Smooth muscle cell (in vitro differentiated cells): ENCODE data around the gene TMEM191C. TPM values are rescaled to one million over a fixed set of nuclear protein-coding genes. Genes with fewer than 3 reads are reported as not detected.

Experiments
- DNase-seq: peaks from one replicate; lab custom pipeline; 2025; ENCODE audit not compliant: unreplicated experiment; lab: John Stamatoyannopoulos, UW
- H2AFZ ChIP-seq: fragments of 200-600 bp; sonication (generic); 2 replicates; pipeline ENCODE4 v1.6.0; 2016; ENCODE audit warnings: antibody characterized with exemption, low read depth, mild to moderate bottlenecking
- H3F3A ChIP-seq: fragments of 200-600 bp; sonication (generic); 2 replicates; pipeline ENCODE4 v1.6.0; 2017; ENCODE audit warnings: antibody characterized with exemption, low read depth
- H3K27ac ChIP-seq: fragments of 200-600 bp; sonication (generic); 2 replicates; pipeline ENCODE4 v1.5.1; 2016; ENCODE audit warnings: low read depth, mild to moderate bottlenecking
- H3K27me3 ChIP-seq: fragments of 200-600 bp; sonication (generic); 2 replicates; pipeline ENCODE4 v1.6.1; 2016; ENCODE audit warnings: low read depth, mild to moderate bottlenecking
- H3K36me3 ChIP-seq: fragments of 200-600 bp; sonication (generic); 2 replicates; pipeline ENCODE4 v1.5.1; 2016; ENCODE audit warnings: low read depth
- H3K4me1 ChIP-seq: fragments of 200-600 bp; sonication (generic); 2 replicates; pipeline ENCODE4 v1.5.1; 2016; ENCODE audit warnings: low read depth
- H3K4me2 ChIP-seq: fragments of 200-600 bp; sonication (generic); 2 replicates; pipeline ENCODE4 v1.6.0; 2016; ENCODE audit warnings: mild to moderate bottlenecking
- H3K4me3 ChIP-seq: fragments of 200-600 bp; sonication (generic); 2 replicates; pipeline ENCODE4 v1.5.1; 2016; ENCODE audit warnings: mild to moderate bottlenecking
- H3K79me2 ChIP-seq: fragments of 200-600 bp; sonication (generic); 2 replicates; pipeline ENCODE4 v1.6.0; 2016; ENCODE audit warnings: low read depth, mild to moderate bottlenecking
- H3K9ac ChIP-seq: fragments of 200-600 bp; sonication (generic); 2 replicates; pipeline ENCODE4 v1.6.0; 2016; ENCODE audit warnings: low read depth
- H3K9me3 ChIP-seq: fragments of 200-600 bp; sonication (generic); replicated peaks from 2 replicates; pipeline ENCODE4 v1.5.1; 2016; ENCODE audit warnings: low read depth
- H4K20me1 ChIP-seq: fragments of 200-600 bp; sonication (generic); 2 replicates; pipeline ENCODE4 v1.6.0; 2016; ENCODE audit warnings: low read depth
- WGBS: methylation state at CpG from one replicate; pipeline ENCODE4 v1.1.7; 2016; ENCODE audit warnings: low lambda C conversion rate; 5-methylcytosine and 5-hydroxymethylcytosine counted together
- polyA plus RNA-seq: library from polyadenylated mRNA; unstranded; fragments of >200 nt; fragmentation: Nextera tagmentation; extraction: Ambion mirVana; gene quantifications from 2 replicates; pipeline ENCODE4 v1.2.1, GENCODE V29; 2016
- total RNA-seq: library from RNA; depleted of rRNA; stranded (reverse); fragments of >200 nt; gene quantifications from 2 replicates; pipeline ENCODE4 v1.2.3, GENCODE V29; 2014
- TF ChIP-seq, protein P1 (sequence below): fragments of 200-600 bp; sonication (generic); IDR thresholded peaks from 2 replicates; pipeline ENCODE4 v1.5.1; 2017; ENCODE audit warnings: borderline replicate concordance, mild to moderate bottlenecking, antibody characterized with exemption; ENCODE audit not compliant: insufficient read depth, poor library complexity, severe bottlenecking

Gene TMEM191C
- total and polyA plus RNA-seq, 2 experiments from 2014 or later: 1.4 to 3.2 TPM

DNA sequence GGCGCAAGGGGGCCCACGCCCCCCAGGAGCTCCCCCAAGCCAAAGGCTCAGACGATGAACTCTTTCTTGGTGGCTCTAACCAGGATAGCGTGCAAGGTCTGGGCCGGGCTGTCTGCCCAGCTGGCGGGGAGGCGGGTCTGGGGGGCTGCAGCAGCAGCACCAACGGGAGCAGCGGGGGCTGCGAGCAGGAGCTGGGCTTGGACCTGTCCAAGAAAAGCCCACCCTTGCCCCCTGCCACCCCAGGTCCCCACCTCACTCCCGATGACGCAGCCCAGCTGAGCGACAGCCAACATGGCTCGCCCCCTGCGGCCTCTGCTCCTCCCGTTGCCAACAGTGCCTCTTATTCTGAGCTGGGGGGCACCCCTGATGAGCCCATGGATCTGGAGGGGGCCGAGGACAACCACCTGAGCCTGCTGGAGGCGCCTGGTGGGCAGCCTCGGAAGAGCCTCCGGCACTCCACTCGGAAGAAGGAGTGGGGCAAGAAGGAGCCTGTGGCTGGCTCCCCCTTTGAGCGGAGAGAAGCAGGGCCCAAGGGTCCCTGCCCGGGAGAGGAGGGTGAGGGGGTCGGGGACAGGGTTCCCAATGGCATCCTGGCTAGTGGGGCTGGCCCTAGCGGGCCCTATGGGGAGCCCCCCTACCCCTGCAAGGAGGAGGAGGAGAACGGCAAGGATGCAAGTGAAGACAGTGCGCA is 21.6 kb upstream of the TMEM191C start:
- peaks cover 80% of the 10 kb centered on the region for H4K20me1 ChIP-seq
- no peak overlapping the region for H3K9ac ChIP-seq
- H3K36me3 ChIP-seq: no peaks in the 10 kb centered on the region
- TF ChIP-seq, protein P1, sequence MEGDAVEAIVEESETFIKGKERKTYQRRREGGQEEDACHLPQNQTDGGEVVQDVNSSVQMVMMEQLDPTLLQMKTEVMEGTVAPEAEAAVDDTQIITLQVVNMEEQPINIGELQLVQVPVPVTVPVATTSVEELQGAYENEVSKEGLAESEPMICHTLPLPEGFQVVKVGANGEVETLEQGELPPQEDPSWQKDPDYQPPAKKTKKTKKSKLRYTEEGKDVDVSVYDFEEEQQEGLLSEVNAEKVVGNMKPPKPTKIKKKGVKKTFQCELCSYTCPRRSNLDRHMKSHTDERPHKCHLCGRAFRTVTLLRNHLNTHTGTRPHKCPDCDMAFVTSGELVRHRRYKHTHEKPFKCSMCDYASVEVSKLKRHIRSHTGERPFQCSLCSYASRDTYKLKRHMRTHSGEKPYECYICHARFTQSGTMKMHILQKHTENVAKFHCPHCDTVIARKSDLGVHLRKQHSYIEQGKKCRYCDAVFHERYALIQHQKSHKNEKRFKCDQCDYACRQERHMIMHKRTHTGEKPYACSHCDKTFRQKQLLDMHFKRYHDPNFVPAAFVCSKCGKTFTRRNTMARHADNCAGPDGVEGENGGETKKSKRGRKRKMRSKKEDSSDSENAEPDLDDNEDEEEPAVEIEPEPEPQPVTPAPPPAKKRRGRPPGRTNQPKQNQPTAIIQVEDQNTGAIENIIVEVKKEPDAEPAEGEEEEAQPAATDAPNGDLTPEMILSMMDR: no peak
- no peak overlapping the region for H3K27ac ChIP-seq
- H3K27me3 ChIP-seq: no peaks in the 10 kb centered on the region
- WGBS: 96% methylated on average over 23 of the region's 27 CpGs
- no peak overlapping the region for H3K4me3 ChIP-seq
- H3K4me2 ChIP-seq: no peak overlapping the region
- no peak for DNase-seq
- no peak overlapping the region for H2AFZ ChIP-seq
- peaks cover 5% of the 10 kb centered on the region for H3K79me2 ChIP-seq
- no peaks in the 10 kb centered on the region for H3K4me1 ChIP-seq
- H3K9me3 ChIP-seq: no peaks in the 10 kb centered on the region
- H3F3A ChIP-seq: no peaks in the 10 kb centered on the region

DNA sequence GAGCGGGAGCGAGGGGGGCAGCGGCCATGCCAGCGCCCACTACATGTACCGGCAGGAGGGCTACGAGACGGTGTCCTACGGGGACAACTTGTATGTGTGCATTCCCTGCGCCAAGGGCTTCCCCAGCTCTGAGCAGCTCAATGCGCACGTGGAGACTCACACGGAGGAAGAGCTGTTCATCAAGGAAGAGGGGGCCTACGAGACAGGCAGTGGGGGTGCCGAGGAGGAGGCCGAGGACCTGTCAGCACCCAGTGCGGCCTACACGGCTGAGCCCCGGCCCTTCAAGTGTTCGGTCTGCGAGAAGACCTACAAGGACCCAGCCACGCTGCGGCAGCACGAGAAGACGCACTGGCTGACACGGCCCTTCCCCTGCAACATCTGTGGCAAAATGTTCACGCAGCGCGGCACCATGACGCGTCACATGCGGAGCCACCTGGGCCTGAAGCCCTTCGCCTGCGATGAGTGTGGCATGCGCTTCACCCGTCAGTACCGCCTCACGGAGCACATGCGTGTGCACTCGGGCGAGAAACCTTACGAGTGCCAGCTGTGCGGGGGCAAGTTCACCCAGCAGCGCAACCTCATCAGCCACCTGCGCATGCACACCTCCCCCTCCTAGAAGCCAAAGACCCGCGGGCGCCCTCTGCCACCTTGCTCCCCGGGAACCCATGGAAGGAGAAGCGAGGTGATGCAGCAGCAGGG is 20.9 kb upstream of the TMEM191C start:
- Histone ChIP-seq H3K79me2 (peaks cover 5% of the 10 kb centered on the region), H2AFZ (no peak overlapping the region), H3K9ac (no peak overlapping the region), H3K4me3 (no peak overlapping the region), H3K27me3 (no peaks in the 10 kb centered on the region), H3K36me3 (no peaks in the 10 kb centered on the region), H3K27ac (no peak overlapping the region), H3K9me3 (no peaks in the 10 kb centered on the region), H4K20me1 (peaks cover 85% of the 10 kb centered on the region), H3K4me1 (no peaks in the 10 kb centered on the region), H3K4me2 (no peak overlapping the region), H3F3A (no peaks in the 10 kb centered on the region)
- TF ChIP-seq, protein P1: no peak
- DNase-seq: no peak
- WGBS: 98% methylated on average over 49 of the region's 49 CpGs

DNA sequence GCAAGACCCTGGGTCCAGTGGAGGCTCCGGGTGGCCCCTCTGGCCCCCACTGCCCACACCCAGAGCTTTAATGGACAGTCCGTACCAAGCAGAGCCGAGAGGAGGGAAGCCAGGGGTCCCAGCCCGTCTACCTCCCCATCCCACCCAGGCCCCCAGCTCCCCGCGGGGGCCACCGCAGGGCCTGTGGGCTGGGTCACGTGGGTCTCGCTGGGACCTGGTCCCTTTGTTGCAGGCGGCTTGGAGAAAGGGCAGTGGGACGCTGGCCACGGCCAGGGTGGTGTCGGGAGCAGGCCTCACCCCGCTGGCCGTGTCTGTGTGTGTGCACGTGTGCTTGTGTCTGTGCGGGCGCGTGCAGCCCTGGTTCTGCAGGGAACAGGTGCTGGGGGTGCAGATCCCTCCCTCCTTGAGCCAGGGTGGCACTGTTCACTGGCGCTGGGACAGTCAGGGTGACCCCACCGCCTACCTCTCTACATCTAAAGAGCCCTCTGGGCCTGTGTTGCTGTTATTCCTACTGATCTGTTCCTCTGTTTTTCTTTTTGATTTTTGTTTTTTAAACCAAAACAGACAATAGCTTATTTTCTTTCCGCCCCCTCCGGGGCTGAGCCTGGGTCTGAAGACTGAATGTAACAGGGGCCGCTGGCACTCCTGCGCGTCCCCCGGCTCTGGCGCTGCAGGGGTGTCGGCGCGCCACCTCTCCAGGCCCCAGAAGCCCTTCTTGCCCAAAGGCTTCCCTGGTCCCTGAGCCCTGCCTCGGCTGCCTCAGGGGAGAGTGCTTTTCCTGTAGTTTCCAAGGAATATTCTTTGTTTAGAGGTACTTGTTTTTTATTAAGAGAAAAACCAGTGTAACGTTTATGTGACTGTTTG is 20.1 kb upstream of the TMEM191C start:
- Histone ChIP-seq H3K9me3 (no peaks in the 10 kb centered on the region), H3K4me3 (no peak overlapping the region), H3K9ac (no peak overlapping the region), H4K20me1 (peaks cover 89% of the 10 kb centered on the region), H3K27ac (no peak overlapping the region), H3K4me2 (no peak overlapping the region), H3F3A (no peaks in the 10 kb centered on the region), H3K36me3 (no peaks in the 10 kb centered on the region), H3K4me1 (no peaks in the 10 kb centered on the region), H2AFZ (no peak overlapping the region), H3K79me2 (peaks cover 5% of the 10 kb centered on the region), H3K27me3 (no peaks in the 10 kb centered on the region)
- DNase-seq: no peak
- WGBS: 98% methylated on average over 30 of the region's 33 CpGs
- TF ChIP-seq, protein P1: no peak
